ENCODE data around the gene APRT. TPM values are rescaled to one million over a fixed set of nuclear protein-coding genes. Genes with fewer than 3 reads are reported as not detected.

The APRT gene
- total and polyA plus RNA-seq, 9 of the 15 experiments (the other 6 are each of a cell fraction or from before 2014, with no cell fraction given): 41.7 to 409 (median 146) TPM

GRCh38 chr16:88763502-88764053 lies 48.1 kb downstream of the APRT start (continued):
- no peak for TF ChIP-seq GTF3C2 (IDR thresholded peaks at IDR 0.05; ENCODE audit: borderline replicate concordance, extremely low read depth, insufficient read length)
- no peak for TF ChIP-seq CCAR2 (IDR thresholded peaks at IDR 0.05; ENCODE audit: low read depth, low read length)
- no peak for TF ChIP-seq SRSF9 (IDR thresholded peaks at IDR 0.05; ENCODE audit: borderline replicate concordance, low read depth, low read length)
- TF ChIP-seq SMARCB1 (IDR thresholded peaks at IDR 0.05; ENCODE audit: insufficient read length, low read depth): no peak
- no peak for TF ChIP-seq RFX1 (IDR thresholded peaks at IDR 0.05)
- TF ChIP-seq ELF4 (CRISPR knock-in tag; IDR thresholded peaks at IDR 0.05): no peak
- no peak for TF ChIP-seq ZBTB43 (CRISPR knock-in tag; IDR thresholded peaks at IDR 0.05)
- TF ChIP-seq JUNB (CRISPR knock-in tag; conservative IDR thresholded peaks at IDR 0.05): no peak
- no peak for TF ChIP-seq HDGF (IDR thresholded peaks at IDR 0.05)
- TF ChIP-seq RUNX1 (IDR thresholded peaks at IDR 0.05; ENCODE audit: low read depth): no peak
- no peak for TF ChIP-seq KAT8 (IDR thresholded peaks at IDR 0.05; ENCODE audit: low read depth)
- no peak for TF ChIP-seq XRCC4 (IDR thresholded peaks at IDR 0.05; ENCODE audit: extremely low read depth, insufficient read depth, insufficient read length)
- no peak for TF ChIP-seq IFI16 (CRISPR knock-in tag; IDR thresholded peaks at IDR 0.05)
- 0 out of 2 replicates have a peak, but pooled peaks have one; percentile 32 for TF ChIP-seq MED1 (CRISPR knock-in tag; IDR thresholded peaks at IDR 0.05; ENCODE audit: borderline replicate concordance)
- no peak for TF ChIP-seq ZNF174 (CRISPR knock-in tag; IDR thresholded peaks at IDR 0.05)
- no peak for TF ChIP-seq MCM2 (IDR thresholded peaks at IDR 0.05; ENCODE audit: low read depth)
- TF ChIP-seq RBBP5 (IDR thresholded peaks at IDR 0.05; ENCODE audit: borderline replicate concordance, insufficient read depth, low read length, poor library complexity, severe bottlenecking): no peak
- peak; percentile 87 to 95 for TF ChIP-seq FOXA3 (CRISPR knock-in tag; conservative IDR thresholded peaks at IDR 0.05 in 1 of 2, IDR thresholded peaks at IDR 0.05 in 1 of 2)
- TF ChIP-seq TAF9B (IDR thresholded peaks at IDR 0.05; ENCODE audit: partially characterized antibody): no peak
- no peak for TF ChIP-seq SMARCA4 (IDR thresholded peaks at IDR 0.05)
- no peak for TF ChIP-seq POLR3A (IDR thresholded peaks at IDR 0.05; ENCODE audit: borderline replicate concordance, extremely low read depth, insufficient read depth, insufficient read length)
- no peak for TF ChIP-seq HNRNPUL1 (IDR thresholded peaks at IDR 0.05; ENCODE audit: low read length)
- TF ChIP-seq ZNF143 (CRISPR knock-in tag; IDR thresholded peaks at IDR 0.05): no peak
- TF ChIP-seq ZNF444 (CRISPR knock-in tag; IDR thresholded peaks at IDR 0.05): no peak
- no peak for TF ChIP-seq BRD9 (IDR thresholded peaks at IDR 0.05; ENCODE audit: low read depth, partially characterized antibody)
- TF ChIP-seq MITF (IDR thresholded peaks at IDR 0.05): no peak
